Keratinocyte (primary cell): ENCODE results near the gene FAM180B.

Source experiments
- EZH2 ChIP-seq: IDR thresholded peaks from one replicate; pipeline ENCODE4 v1.6.1; 2012; ENCODE audit warnings: inconsistent platforms, mild to moderate bottlenecking, low read length, moderate library complexity
- TF ChIP-seq, protein P1 (sequence below), 3 experiments: IDR thresholded peaks in 1 of 3; conservative IDR thresholded peaks in 1 of 3; optimal IDR thresholded peaks in 1 of 3; 2 replicates in 2 of 3; 3 replicates in 1 of 3; pipeline versions ENCODE3 to v1.5.1; 2011; ENCODE audit warnings: low read length in 3 of 3, mild to moderate bottlenecking in 3 of 3, moderate library complexity in 2 of 3, control low read depth in 1 of 3, inconsistent platforms in 1 of 3; ENCODE audit not compliant: insufficient read depth in 2 of 3; ENCODE audit errors: extremely low read depth in 1 of 3

DNA sequence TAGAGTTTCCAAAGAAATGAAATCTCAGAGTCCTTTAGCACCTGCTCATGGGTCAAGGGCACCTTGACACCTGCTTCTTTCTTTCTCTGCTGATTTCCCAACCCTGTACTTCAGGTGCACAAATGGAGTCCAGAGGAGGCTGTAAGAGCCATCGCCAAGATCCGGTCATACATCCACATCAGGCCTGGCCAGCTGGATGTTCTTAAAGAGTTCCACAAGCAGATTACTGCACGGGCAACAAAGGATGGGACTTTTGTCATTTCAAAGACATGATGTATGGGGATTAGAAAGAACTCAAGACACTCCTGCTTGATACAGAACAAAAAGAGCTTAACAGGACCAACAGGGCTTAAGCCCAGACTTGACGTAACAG is 15.1 kb upstream of the FAM180B start:
- TF ChIP-seq, protein P1, sequence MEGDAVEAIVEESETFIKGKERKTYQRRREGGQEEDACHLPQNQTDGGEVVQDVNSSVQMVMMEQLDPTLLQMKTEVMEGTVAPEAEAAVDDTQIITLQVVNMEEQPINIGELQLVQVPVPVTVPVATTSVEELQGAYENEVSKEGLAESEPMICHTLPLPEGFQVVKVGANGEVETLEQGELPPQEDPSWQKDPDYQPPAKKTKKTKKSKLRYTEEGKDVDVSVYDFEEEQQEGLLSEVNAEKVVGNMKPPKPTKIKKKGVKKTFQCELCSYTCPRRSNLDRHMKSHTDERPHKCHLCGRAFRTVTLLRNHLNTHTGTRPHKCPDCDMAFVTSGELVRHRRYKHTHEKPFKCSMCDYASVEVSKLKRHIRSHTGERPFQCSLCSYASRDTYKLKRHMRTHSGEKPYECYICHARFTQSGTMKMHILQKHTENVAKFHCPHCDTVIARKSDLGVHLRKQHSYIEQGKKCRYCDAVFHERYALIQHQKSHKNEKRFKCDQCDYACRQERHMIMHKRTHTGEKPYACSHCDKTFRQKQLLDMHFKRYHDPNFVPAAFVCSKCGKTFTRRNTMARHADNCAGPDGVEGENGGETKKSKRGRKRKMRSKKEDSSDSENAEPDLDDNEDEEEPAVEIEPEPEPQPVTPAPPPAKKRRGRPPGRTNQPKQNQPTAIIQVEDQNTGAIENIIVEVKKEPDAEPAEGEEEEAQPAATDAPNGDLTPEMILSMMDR (optimal IDR thresholded peaks at IDR 0.05 in 1 of 3, IDR thresholded peaks at IDR 0.05 in 1 of 3, conservative IDR thresholded peaks at IDR 0.05 in 1 of 3; ENCODE audit: extremely low read depth in 1 of 3, insufficient read depth in 2 of 3, low read length in 3 of 3) = no peak
- no peak for TF ChIP-seq EZH2
